ENCODE measurements around the gene EVI5L.

Gene EVI5L

DNA sequence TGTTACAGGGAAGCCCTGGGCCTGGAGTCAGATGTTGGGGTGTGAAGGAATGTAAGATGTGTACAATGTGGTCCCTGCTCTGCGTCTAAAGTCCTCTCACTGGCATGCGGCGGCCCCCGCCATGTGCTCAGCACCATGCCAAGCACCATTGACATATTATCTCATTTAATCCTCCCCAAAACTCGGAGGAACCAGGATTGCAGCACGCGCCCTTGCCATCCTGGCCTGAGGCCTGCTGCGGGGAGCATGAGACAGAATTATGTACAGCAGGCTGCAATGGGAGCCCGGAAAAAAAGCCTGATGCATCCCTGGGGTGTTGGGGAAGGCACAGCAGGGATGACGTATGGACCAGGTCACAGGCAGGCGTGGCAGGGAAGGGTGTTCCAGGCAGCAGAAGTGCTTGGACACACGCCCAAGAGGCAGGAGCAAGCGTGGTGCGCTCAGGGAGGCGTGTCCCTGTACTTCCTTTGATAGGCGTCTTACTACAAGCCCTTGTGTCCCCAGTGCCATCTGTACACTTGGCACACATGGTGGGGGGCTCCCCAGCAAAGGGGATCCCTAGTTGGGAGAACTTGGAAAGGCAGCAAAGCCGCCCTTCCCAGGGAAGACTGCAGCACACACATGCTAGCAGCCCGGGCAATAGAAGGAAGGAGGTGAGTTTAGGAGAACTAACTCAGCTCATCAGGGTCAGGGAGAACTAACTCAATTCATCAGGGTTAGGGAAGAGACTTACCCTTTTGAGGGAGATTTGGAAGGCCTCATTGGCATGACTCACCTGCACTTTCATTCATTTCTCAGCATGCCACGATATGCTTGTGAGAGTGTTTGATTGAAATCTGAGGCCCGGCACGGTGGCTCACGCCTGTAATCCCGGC, 3.4 kb downstream of the EVI5L start:
- no peak for DNase-seq
- H3K27ac ChIP-seq, result no peak overlapping the region
- no peaks in the 10 kb centered on the region for H3K36me3 ChIP-seq (replicated peaks)
- in situ Hi-C loops (cut with HindIII; ENCODE audit: low pct_ligation_motif_present, low sequenced_read_pairs), result no loop called here
- no peaks in the 10 kb centered on the region for H3K27me3 ChIP-seq (replicated peaks)
- TF ChIP-seq, protein P1, sequence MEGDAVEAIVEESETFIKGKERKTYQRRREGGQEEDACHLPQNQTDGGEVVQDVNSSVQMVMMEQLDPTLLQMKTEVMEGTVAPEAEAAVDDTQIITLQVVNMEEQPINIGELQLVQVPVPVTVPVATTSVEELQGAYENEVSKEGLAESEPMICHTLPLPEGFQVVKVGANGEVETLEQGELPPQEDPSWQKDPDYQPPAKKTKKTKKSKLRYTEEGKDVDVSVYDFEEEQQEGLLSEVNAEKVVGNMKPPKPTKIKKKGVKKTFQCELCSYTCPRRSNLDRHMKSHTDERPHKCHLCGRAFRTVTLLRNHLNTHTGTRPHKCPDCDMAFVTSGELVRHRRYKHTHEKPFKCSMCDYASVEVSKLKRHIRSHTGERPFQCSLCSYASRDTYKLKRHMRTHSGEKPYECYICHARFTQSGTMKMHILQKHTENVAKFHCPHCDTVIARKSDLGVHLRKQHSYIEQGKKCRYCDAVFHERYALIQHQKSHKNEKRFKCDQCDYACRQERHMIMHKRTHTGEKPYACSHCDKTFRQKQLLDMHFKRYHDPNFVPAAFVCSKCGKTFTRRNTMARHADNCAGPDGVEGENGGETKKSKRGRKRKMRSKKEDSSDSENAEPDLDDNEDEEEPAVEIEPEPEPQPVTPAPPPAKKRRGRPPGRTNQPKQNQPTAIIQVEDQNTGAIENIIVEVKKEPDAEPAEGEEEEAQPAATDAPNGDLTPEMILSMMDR (IDR thresholded peaks at IDR 0.05; ENCODE audit: low read depth, low read length, missing control alignments), result no peak
- H3K4me3 ChIP-seq (ENCODE audit: low read depth, low read length), result no peak overlapping the region

DNA sequence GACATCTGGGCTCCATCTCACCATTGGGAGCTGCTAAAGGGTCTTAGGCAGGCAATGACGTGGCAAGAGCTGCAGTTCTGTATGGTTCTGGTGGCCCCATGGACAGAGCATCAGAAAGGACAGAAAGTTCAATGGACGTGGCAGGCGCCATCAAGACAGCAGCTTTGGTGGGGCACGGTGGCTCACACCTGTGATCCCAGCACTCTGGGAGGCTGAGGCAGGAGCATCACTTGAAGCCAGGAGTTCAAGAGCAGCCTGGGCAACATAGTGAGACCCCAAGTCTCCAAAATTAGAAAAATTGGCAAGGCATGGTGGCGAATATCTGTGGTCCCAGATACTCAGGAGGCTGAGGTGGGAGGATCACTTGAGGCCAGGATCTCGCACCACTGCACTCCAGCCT, 9.5 kb downstream of the EVI5L start:
- no peaks in the 10 kb centered on the region for H3K36me3 ChIP-seq (replicated peaks)
- H3K27me3 ChIP-seq (replicated peaks), result no peaks in the 10 kb centered on the region
- H3K27ac ChIP-seq, result no peak overlapping the region
- H3K4me3 ChIP-seq (ENCODE audit: low read depth, low read length), result no peak overlapping the region
- in situ Hi-C loops (cut with HindIII; ENCODE audit: low pct_ligation_motif_present, low sequenced_read_pairs), result no loop called here
- TF ChIP-seq, protein P1 (IDR thresholded peaks at IDR 0.05; ENCODE audit: low read depth, low read length, missing control alignments), result no peak
- no peak for DNase-seq

DNA sequence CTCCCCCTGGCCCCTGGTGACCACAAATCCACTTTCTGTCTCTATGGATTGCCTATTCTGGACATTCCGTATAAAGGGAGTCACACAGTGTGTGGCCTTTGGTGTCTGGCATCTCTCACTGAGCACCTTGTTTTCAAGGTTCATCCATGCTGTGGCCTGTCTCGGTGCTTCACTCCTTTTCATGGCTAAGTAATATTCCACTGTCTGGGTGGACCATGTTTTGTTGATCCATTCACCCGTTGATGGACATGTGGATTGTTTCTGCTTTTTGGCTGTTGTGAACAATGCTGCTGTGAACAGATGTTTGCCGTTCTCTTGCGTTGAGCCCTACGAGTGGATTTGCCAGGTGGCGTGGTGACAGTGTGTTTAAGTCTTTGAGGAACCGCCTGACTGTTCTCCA, 10.6 kb downstream of the EVI5L start:
- DNase-seq, result no peak
- Histone ChIP-seq H3K4me3 (ENCODE audit: low read depth, low read length) (no peak overlapping the region), H3K36me3 (replicated peaks) (no peaks in the 10 kb centered on the region), H3K27ac (no peak overlapping the region), H3K27me3 (replicated peaks) (no peaks in the 10 kb centered on the region)
- TF ChIP-seq, protein P1 (IDR thresholded peaks at IDR 0.05; ENCODE audit: low read depth, low read length, missing control alignments), result no peak
- in situ Hi-C loops (cut with HindIII; ENCODE audit: low pct_ligation_motif_present, low sequenced_read_pairs), result no loop called here

DNA sequence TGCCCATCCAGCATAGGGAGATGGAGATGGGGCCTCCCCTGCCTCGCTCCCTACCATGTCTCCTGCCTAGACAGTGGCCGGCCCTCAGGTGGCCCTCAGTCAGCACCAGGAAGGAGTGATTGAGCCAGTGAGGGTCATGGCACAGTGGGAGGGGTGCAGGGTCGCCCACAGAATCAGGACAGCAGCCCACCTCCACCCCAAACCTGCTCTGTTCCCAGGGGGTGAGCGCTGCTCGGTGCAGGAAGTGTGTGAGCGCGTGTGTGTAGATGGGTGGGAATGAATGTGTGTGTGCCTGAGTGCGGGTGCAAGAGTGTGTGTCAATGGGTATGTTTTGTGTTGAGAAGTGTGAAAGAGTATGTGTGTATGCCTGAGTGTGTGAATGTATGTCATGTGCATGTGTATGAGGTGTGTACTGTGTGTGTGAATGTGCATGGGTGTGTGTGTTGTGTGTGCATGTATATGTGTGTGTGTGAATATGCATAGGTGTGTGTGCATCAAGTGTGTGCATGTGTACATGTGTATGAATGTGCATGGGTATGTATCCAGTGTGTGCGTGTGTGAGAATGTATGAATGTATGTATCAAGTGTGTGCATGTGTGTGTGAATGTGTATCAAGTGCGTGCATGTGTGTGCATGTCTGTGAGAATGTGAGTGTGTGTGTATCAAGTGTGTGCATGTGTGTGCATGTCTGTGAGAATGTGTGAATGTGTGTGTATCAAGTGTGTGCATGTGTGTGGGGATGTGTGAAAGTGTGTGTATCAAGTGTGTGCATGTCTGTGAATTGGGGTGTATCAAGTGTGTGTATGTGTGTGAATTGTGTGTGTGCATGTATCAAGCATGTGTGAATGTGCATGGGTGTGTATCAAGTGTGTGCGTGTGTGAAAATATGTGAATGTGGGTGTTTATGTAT, 12.0 kb downstream of the EVI5L start:
- Histone ChIP-seq H3K36me3 (replicated peaks) (no peaks in the 10 kb centered on the region), H3K27me3 (replicated peaks) (no peaks in the 10 kb centered on the region), H3K27ac (no peak overlapping the region), H3K4me3 (ENCODE audit: low read depth, low read length) (no peak overlapping the region)
- in situ Hi-C loops (cut with HindIII; ENCODE audit: low pct_ligation_motif_present, low sequenced_read_pairs), result no loop called here
- TF ChIP-seq, protein P1 (IDR thresholded peaks at IDR 0.05; ENCODE audit: low read depth, low read length, missing control alignments), result no peak
- DNase-seq, result no peak

DNA sequence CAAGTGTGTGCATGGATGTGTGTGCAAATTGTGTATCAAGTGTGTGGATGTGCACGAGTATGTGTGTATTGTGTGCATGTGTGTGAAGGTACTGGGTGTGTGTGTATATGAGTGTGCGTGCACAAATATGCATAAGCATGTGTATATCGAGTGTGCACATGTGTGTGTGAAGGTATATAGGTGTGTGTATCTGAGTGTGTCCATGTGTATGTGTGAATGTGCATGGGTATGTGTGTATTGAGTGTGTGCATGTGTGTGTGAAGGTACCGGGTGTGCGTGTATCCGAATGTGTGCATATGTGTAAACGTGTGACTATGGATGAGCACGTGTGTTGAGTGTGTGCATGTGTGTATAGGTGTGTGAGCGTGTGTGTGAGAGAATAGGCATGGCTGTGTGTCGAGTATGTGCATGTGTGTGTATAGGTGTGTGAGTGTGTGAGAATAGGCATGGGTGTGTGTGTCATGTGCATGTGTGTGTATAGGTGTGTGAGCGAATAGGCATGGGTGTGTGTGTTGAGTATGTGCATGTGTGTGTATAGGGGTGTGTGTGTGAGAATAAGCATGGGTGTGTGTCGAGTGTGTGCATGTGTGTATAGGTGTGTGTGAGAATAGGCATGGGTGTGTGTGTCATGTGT, 12.8 kb downstream of the EVI5L start:
- DNase-seq, result no peak
- Histone ChIP-seq H3K4me3 (ENCODE audit: low read depth, low read length) (no peak overlapping the region), H3K27me3 (replicated peaks) (no peaks in the 10 kb centered on the region), H3K36me3 (replicated peaks) (no peaks in the 10 kb centered on the region), H3K27ac (no peak overlapping the region)
- in situ Hi-C loops (cut with HindIII; ENCODE audit: low pct_ligation_motif_present, low sequenced_read_pairs), result no loop called here
- TF ChIP-seq, protein P1 (IDR thresholded peaks at IDR 0.05; ENCODE audit: low read depth, low read length, missing control alignments), result no peak
